8988T (cell line): Measurements from ENCODE around the gene WAC.

Source experiments
- DNase-seq: peaks from one replicate; pipeline ENCODE4 v3.0.0; 2011

Gene WAC

DNA sequence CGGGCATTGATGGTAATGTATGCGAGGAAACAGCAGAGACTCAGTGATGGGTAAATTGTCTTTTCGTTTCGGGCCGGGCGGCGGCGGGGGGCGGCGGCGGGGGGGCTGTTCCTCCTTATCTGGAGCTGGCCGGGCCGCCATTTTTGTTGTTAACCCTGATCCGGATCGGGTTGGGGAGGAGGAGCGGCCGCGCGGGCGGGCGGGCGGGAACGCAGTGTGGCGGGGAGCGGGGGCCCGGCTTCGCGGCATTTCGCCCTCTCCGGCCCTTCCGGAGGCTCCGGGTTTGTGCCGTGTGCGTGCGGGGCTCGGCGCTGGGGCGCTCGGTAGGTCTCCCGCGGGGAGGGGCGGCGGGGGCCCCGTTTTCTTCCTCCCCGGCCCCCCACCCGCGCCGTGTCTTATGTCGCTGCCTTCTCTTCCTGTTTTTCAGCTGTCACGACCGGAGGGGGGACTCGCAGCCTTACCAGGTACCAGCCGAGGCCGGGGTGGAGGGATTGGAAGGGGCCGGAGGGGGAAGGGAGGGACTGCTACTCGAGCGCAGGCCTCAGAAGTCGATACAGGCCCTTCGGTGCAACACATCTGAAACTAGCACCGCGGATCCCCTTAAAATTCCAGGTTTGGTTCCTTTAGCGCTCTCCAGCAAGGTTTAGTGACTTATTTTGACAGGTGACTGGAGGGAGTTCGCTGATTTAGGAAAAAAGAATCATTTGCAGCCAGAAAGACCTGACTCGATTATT is 820 bp downstream of the WAC start:
- peak; percentile 39 for DNase-seq

DNA sequence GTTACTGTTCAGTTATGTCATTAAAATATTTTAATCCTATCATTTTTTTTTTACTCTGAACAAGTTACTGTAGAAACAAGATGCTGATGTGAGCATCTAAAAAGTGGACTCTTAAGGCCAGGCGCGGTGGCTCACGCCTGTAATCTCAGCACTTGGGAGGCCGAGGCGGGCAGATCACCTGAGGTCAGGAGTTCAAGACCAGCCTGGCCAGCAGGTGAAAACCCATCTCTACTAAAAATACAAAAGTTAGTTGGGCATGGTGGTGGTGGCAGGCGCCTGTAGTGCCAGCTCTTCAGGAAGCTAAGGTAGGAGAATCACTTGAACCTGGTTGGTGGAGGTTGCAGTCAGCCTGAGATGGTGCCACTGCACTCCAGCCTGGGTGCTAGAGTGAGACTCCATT is 2.9 kb downstream of the WAC start:
- no peak for DNase-seq

DNA sequence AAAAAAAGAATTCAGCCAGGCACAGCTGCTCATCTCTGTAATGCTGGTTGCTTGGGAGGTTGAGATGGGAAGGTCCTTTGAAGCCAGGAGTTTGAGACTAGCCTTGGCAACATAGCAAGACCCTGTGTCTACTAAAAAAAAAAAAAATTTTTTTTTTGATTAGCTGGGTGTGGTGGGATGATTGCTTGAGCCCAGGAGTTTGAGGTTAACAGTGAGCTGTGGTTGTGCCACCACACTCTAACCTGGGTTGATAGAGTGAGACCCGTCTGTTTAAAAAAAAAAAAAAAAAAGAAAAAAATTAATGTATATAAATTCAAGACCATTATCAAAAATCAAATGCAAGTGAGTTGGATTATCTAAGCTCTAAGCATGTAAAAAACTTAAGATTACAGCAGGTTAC is 5.7 kb downstream of the WAC start:
- DNase-seq = no peak

DNA sequence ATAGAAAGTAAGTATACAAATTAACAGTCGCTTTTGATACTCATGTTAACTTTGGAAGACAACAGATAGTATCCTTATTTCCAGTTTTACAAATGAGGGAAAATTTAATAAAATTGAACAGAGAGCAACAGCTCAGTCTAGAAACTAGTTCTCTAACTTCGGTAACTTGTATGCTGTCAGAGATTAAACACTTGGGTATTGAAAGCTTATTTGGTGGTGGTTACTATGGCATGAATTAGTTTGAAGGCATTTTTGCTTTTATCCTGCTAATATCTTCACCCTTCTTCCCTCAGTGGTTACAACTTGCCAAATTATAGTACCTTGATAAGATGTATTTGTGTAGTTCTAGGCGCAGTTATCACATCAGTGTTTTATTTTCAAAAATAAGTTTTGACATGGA is 7.2 kb downstream of the WAC start:
- no peak for DNase-seq

DNA sequence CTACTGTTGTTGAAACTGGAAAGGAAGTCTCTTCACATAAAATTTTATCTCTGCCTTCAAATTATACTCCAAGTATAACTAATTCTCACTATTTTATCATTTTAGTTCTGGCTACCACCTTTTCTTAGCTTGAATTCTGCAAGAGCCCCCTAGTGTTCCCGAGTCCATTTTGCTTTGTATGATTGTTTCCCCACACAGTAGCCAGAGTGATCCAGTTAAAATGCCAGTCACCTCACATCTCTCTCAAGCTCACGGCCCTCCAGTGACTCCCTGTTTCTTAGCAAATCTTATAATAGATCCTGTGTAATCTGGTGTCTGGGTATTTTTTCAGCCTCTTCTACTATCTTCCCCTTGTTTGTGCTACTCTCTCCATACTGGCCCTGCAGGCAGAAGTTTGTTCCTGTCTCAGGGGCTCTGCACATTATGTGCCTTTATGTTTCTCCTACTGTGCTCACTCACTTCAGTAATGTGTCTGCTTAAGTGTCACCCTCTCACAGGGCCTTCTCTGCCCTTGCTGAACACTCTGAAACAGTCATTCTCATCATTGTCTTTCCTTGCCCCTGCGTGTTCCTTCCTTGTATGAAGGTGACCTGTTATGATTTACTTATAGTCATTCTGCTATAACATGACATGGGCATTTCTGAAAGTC is 8.9 kb downstream of the WAC start:
- DNase-seq = no peak

DNA sequence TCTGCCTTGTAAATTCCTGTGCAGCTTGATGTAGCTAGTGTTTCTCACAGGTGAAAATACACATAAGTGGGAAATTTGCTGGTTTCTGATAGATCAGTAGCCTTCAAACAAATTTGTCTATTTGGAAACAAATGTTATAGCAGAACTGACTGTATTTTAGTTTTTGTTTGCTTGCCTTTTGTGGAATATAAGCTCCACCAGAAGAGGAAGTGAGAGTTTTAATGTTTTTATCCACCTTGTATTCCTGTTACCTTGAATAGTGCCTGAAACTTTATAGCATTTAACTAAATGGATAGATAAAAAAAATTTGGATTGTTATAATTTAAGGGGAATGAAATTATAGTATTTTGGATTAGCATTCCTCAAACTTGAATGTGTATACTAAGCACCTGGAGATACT is 9.8 kb downstream of the WAC start:
- no peak for DNase-seq

DNA sequence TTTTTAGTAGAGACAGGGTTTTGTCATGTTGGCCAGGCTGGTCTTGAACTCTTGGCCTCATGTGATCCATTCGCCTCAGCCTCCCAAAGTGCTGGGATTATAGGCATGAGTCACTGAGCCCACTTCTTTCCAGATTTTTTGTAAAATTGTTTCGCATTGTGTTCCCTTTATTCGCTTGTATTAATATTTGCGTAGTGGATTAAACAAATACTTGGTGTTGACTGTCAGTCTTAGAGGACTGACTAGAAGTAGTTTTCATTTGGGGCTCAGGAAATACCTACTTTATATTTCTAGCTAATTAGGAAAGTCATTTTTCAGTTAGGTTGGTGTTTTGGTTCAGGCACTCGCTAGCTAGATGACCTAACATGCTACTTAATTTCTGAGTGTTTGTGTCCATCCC is 11.1 kb downstream of the WAC start:
- DNase-seq = no peak

DNA sequence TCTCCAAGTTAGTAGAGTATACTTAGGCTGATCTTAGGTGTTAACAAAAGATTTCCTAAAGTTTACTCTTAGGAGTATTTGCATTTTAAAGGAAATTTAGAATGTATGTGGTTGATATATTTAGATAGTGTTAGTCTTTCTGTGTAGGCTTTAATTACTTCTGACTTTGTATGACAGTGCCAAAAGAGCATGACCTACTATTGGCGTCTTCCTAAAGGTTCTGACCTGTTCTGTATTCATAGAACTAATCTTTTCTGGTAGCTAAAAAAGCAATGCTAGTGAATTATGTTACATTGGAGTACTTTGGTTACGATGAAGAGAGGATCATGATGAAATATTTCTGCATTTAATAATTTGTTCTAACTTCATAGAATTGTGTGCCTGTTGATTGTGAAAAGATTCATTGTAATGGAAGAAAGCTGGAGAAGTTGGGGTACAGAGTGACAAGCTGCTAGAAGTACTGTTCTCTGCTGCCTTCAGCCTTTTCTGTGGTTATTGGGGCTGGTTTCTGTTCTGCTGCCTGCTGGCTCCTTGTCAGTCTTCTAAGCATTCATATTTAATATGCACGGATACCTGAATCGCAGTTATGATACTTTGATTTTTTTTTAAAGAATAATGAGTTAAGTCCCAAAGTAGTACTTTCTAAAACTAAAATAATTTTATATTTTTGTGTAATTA is 13.2 kb downstream of the WAC start:
- DNase-seq = no peak

DNA sequence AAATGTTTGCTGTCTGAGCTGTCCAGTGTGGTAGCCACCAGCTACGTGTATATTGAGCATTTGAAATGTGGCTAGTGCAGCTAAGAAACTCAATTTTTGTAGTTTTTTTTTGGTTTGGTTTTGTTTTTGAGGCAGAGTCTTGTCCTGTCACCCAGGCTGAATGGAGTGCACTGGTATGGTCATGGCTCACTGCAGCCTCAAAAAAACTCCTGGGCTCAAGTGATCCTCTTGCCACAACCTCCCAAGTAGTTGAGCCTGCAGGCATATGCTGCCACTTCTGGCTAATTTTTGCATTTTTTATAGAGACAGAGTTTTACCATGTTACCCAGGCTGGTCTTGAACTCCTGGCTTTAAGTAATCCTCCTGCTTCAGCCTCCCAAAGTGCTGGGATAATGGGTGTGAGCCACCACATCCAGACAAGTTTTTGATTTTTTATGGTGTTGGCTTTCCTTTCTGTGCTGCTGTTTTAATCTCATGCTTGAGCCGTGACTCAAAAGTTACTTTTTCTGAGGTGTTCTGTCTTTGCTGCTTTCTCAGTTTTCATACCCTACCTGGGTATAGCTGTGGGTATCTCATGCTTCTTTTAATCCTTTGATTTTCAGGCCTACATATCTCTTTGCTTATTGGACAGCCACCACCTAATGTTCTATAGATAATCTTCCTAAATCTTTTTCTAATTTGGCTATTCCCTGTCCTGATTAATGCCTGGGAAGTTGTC is 16.0 kb downstream of the WAC start:
- DNase-seq = no peak

DNA sequence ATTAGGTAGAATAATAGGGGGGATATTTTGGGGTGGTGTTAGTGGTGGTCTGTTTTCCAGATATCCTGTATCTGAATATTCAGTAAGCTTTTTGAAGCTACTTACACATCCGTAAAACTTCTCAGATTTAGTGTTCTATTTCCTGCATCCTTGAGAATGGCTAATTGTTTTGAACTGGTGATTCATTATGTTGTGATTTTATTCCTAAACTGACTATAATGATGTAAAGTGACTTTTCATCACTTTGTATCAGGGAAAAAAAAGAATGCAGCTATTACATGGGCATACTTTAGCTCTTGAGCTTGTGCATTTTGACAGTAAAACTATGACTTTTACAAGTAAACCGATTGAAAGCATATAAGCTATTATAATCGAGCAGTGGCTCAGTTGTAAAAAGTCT is 18.2 kb downstream of the WAC start:
- DNase-seq = no peak

DNA sequence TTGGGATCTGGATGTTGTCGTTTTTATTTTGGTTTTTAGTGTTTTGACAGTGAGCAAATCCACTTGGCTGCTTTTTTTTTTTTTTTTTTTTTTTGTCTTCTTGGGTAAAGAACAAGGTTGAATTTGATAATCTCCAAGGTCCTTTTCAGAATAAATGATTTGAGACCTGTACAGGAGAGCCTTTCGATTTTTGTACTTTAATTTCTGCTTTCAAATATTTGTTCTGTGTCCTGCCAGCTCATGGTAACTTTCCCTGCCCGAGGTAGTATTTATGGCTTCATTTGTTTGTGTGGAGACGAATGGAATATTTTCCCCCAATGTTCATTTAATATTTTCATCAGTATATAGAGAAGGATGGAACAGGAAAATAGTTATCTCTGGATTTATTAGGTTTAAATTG is 19.9 kb downstream of the WAC start:
- no peak for DNase-seq

DNA sequence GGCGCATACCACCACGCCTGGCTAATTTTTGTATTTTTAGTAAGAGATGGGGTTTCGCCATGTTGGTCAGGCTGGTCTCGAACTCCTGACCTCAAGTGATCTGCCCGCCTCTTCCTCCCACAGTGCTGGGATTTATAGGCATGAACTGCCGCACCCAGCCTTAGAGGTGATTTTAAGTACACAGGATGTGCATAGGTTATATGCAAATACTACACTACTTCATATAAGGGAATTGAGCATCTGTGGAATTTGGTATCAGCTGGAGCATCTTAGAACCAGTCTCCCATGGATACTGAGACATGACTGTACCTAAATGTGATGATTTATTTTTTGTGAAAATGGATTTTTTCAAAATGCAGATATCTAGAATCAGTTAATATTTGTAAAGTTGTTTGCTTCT is 21.1 kb downstream of the WAC start:
- no peak for DNase-seq

DNA sequence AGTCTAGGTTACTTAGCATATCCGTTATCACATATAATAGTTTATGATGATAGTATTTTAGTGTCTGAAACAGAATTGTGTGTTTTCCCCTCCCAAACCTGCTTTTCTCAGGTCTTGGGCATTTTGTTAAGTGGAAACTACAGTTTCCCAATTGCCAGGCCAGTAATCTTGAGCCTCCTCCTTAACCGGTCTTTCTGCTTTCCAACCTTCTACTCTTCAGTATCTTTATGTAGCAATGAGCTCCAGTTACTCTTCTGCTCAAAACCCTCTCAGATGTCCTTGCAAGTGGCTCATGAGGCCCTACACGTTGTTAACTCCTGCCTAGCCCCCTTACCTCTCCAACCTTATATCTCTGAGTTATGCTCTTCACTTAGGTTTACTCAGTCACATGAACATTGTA is 22.0 kb downstream of the WAC start:
- DNase-seq = no peak

DNA sequence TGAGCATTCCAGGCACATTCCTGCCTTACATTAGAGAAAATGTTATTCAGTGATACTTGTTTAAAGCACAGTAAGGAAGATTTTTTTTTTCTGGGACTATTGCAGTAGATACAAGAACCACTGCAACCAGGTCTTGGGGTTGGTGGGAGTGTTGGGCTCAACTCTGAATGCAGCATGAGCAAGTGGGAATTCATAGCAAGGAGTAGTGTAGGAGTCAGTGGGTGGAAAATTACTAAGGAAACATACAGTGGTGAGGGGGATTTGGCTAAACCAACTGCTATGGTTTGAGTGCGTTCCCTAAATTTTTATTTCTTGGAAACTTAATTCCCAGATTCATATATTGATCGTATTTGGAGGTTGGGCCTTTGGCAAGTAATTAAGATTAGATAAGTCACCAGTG is 22.4 kb downstream of the WAC start:
- DNase-seq = no peak

DNA sequence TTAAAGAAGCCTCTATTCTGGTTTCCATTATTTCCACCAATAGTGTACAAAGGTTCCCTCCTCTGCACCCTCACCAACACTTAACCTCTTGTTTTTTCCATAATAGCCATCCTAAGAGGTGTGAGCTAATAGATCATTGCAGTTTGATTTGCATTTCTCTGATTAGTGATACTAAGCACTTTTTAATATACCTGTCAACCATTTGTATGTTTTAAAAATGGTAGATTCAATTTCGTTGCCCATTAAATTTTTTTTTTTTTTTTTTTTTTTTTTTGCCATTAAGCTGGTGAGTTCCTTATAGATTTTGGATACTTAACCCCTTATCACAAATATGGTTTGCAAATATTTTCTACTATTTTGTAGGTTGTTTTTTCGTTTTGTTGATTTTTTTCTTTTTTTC is 23.2 kb downstream of the WAC start:
- no peak for DNase-seq

DNA sequence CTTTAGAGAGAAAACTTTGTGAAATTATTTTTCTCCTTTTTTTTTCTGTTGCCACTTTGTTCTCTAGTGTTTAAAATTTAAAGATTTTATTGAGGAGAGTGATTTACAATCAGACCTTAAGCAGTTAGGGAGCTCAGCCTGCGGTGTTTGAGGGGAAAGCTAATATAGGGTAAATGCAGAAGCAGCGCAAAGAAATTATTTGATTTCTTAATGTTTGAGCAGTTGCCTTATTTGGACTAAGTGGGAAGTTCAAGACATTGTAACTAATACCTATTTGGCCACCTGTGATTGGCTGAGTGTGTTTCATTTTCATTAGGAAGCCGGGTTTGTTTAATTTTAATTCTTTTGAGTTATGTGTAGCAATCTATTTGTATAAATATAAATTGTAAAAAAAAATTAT is 25.3 kb downstream of the WAC start:
- no peak for DNase-seq

DNA sequence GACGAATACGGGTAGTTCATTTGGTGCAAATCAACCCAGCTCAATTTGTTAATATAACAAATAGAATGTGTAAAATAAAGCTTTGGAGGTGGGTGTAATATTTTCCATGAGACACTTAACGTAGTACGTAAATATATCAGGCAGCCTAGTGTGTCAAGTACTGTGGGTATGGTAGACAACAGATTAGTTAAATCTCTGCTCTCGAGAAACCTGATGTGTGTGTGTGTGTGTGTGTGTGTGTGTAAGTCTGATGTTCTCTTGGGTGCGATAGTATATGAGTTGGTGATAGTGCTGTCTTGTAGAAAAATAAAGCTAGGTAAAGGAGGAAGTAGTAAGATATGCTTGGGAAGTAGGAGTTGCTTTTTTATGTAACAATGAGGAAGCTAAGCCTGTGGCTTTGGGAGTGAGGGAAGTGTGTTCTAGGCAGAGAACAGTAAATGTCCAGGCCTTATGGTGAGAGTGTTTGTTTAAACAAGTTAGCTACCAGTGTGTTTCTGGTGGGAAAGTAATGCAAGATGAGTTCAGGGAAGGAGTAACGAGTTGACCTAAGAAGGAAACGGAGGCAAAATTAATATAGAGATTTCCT is 26.1 kb downstream of the WAC start:
- no peak for DNase-seq

DNA sequence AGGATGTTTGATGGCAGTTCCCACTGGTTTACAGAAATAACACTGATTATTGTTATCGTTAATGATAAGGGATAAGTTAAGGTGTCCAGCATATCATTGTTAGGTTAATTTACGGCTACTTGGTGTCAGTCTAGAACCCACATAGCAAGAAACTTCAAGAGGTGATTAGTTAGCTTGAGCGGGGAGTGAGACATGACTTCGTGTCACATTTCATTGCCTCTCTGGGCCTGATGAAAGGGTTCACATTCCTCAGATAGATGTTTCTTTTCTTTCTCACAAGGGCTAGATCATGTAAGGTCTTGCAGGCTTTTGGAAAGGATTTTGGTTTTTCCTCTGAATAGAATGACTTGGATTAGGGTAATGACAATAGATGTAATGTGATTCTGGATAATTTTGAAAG is 26.7 kb downstream of the WAC start:
- no peak for DNase-seq

DNA sequence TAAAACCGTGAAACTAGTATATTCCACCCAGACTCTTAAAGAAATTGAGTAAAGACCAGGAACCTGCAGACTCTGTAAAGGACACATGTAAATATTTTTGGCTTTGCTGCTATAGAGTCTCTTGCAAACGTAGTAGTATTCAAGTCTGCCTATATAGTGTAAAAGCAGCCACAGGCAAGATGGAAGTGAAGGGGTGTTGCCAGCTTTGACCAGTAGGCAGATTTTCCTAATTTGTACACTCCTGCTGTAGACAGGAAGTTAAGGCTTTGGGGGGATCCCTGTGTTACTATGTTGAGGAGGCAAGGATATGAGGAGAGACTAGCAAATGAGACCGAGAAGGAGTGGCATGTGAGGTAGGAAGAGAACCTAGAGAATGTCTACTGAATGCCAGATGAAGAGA is 27.7 kb downstream of the WAC start:
- DNase-seq = no peak

DNA sequence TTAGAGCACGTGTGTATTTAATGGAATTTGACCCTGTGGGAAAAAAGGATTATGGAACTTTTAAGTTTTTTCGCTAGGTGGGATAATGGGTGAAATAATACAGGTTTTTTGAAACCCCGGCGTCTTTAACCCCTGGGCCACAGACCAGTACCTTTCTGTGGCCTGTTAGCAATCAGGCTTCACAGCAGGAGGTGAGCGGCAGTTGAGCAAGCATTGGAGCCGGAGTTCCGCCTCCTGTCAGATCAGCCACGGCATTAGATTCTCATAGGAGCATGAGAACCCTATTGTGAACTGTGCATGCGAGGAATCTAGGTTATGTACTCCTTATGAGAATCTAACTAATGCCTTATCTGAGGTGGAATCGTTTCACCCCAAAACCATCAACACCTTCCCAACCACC is 28.6 kb downstream of the WAC start:
- no peak for DNase-seq

DNA sequence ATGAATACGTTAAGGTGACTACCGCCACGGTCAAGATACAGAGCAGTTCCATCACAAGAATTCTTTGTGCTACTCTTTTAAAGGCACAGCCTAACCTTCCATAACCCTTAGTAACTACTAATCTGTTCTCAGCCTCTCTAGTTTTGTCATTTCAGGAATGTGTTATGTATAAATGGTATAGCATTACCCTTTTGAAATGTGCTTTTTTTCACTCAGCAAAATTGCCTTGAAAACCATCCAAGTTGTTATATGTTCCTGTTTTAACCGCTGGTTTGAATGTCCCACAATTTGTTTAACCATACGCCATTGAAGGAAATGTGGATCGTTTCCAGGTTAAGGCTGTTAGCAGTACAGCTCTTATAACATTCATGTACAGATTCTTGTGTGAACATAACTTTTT is 32.0 kb downstream of the WAC start:
- no peak for DNase-seq

DNA sequence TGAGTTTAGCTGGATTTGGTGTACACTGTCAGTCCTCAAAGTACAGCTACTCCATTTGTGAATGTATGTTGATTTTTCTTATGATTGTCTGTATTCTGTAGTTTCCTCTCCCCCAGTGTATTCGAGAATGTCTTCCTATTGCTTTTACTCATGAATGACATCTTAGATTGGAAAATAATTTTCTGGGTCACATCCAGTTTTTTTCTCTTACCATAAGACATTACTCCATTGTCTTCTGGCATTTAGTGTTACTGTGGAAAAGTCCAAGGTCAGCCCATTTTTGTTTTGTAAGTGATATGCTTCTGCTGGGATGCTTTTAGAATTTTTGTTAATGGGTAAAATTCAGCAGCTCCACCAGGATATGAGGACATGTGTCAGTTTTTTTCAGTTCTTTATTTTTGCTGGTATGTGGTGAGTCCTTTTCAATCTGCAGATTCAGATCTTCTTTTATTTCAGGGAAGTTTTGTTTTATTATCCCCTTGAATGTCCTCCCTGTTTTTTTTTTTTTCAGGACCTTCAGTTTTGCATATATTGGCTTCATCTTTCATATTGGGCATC is 33.6 kb downstream of the WAC start:
- DNase-seq = no peak

DNA sequence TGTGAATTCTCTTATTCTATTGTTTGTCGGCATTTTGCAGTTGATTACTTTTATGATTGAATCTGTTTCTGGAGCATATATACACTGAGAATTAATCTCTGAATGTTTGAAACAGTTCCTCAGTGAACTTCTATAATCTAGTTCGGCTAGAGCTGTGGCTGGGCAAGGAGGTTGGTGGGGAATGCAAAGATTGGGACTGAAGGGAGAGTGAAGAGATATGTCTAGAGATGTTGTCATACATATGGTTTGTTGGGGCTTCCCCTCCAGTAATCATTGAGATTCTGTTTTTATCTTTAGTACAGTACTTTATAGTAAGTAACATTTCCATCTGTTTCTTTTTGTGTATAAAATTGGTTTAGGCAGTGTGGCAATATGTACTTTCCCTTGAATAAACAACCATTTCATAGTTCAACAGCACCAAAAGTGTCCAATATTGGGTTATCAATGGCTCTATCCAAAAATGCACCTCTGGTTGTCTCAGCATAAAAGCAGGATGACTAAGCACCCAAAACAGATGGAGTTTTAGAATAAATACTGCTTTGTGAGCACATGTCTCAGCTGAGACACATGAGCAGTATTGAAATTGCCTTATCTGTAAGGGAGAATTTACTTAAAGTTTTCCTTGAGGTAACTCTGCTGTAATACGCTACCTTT is 36.7 kb downstream of the WAC start:
- no peak for DNase-seq
